CD8-positive, alpha-beta memory T cell (primary cell): ENCODE measurements around the gene ANKS3. TPM values are rescaled to one million over a fixed set of nuclear protein-coding genes. Genes with fewer than 3 reads are reported as not detected.

Source experiments
- CTCF ChIA-PET: fragments of 350-600 bp; sonication (Branson Sonifier 250); formaldehyde crosslinking; loops from one replicate; lab custom pipeline; 2021; ENCODE audit warnings: antibody characterized with exemption; lab: Charles Lee
- POLR2A ChIA-PET: fragments of 350-600 bp; sonication (Branson Sonifier 250); formaldehyde crosslinking; loops from one replicate; lab custom pipeline; 2021; ENCODE audit warnings: antibody characterized with exemption; lab: Charles Lee
- DNase-seq, 5 donors: peaks; one replicate each; pipeline versions ENCODE4 v3.0.0 to v3.0.0-alpha.2; 2020 to 2022; ENCODE audit warnings: mixed read lengths in 1 of 5
- H3K27ac ChIP-seq: one replicate; pipeline ENCODE4 v1.7.0; 2013; ENCODE audit warnings: low read depth, mild to moderate bottlenecking, low read length, moderate library complexity
- H3K27me3 ChIP-seq: 2 replicates; pipeline ENCODE4 v1.7.0; 2013; ENCODE audit warnings: low read length, mild to moderate bottlenecking; ENCODE audit not compliant: insufficient read depth, poor library complexity, severe bottlenecking
- H3K36me3 ChIP-seq: 2 replicates; pipeline ENCODE4 v1.7.0; 2013; ENCODE audit warnings: mild to moderate bottlenecking, low read length, moderate library complexity; ENCODE audit not compliant: insufficient read depth
- H3K4me1 ChIP-seq: 2 replicates; pipeline ENCODE4 v1.7.0; 2013; ENCODE audit warnings: mild to moderate bottlenecking, low read length, moderate library complexity; ENCODE audit not compliant: insufficient read depth
- H3K4me3 ChIP-seq: 2 replicates; pipeline ENCODE4 v1.7.0; 2013; ENCODE audit warnings: mild to moderate bottlenecking, low read length
- H3K9me3 ChIP-seq: 2 replicates; pipeline ENCODE4 v1.7.0; 2013; ENCODE audit warnings: mild to moderate bottlenecking, low read length
- H3K27ac Mint-ChIP-seq, 8 donors: one replicate each; pipeline ENCODE4 v1.8.0; 2020 to 2021; ENCODE audit warnings: mixed read lengths in 8 of 8, mild to moderate bottlenecking in 6 of 8, inconsistent platforms in 3 of 8, moderate library complexity in 3 of 8
- H3K27me3 Mint-ChIP-seq, 2 donors: one replicate each; pipeline ENCODE4 v1.8.0; 2020 to 2021; ENCODE audit warnings: mixed read lengths in 2 of 2, mild to moderate bottlenecking in 1 of 2, moderate library complexity in 1 of 2
- H3K36me3 Mint-ChIP-seq, 3 donors: one replicate each; pipeline ENCODE4 v1.8.0; 2020 to 2021; ENCODE audit warnings: mixed read lengths in 3 of 3, inconsistent platforms in 1 of 3, mild to moderate bottlenecking in 1 of 3
- H3K4me1 Mint-ChIP-seq, 3 donors: one replicate each; pipeline ENCODE4 v1.8.0; 2020 to 2021; ENCODE audit warnings: mixed read lengths in 3 of 3, inconsistent platforms in 1 of 3, mild to moderate bottlenecking in 1 of 3
- H3K4me3 Mint-ChIP-seq, 7 donors: one replicate each; pipeline ENCODE4 v1.8.0; 2020 to 2021; ENCODE audit warnings: mixed read lengths in 7 of 7, mild to moderate bottlenecking in 6 of 7, moderate library complexity in 4 of 7, inconsistent platforms in 2 of 7
- H3K9me3 Mint-ChIP-seq, 5 donors: one replicate each; pipeline ENCODE4 v1.8.0; 2020 to 2022; ENCODE audit warnings: mixed read lengths in 5 of 5, mild to moderate bottlenecking in 3 of 5, moderate library complexity in 2 of 5, inconsistent platforms in 1 of 5
- polyA plus RNA-seq: library from polyadenylated mRNA; unstranded; fragments of 300-500 nt; fragmentation: Illumina TruSeq; gene quantifications from one replicate; pipeline ENCODE4 v1.2.3, GENCODE V29; 2021
- total RNA-seq, 2 experiments: library from RNA; stranded (reverse); gene quantifications; one replicate each; pipeline ENCODE4 v1.2.3, GENCODE V29; 2021

Gene ANKS3
- total and polyA plus RNA-seq, 3 experiments from 2014 or later: 4.3 to 18.5 (median 16.9) TPM

DNA sequence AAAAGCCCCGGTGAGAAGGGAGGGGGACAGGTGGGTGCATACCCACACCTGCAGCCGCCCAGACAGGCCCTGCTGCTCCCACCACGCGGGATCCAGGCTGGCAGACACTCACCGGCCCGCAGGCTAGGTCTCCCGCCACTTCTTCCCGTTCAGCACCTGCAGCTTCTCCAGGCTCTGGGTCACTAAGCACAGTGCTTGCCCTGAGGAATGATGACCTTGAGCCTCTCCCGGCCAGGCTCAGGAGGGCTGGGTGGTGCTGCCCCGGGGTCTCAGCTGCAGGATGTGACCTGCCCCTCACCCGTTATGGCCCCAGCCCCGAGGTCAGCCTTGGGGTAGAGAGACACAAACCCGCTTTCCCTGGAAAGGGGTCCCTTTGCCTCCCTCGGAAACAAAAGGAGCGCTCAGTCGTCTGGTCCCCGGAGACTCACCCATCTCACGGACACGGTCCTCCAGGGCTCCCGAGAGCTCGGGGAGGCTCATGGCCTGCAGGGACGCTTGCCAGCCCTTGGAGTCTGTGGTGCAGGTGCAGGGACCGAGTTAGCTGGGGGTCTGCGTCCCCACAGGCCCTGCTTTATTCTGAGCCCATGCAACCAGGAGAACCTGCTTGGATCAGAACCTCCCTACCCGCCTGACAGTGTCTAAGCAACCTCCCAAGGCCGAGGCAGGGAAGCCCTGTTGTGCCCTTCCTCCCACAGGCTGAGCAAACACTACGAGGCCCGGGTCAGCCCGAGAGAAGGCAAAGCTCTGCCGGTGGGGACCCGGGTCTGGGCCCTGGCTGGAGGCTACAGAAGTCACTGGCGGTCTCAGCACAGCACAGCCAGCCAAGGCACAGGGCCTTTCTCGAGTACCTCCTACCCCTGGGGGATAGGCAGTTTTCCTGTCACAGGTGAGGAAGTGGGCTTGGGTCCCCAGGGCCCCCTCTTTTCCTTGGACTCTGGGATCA, 36.9 kb downstream of the ANKS3 start:
- peaks cover 0 to 62% (median 6%) of the 10 kb centered on the region in 3 donors for H3K36me3 Mint-ChIP-seq
- no peaks in the 10 kb centered on the region for H3K27me3 ChIP-seq
- H3K4me1 Mint-ChIP-seq: peaks cover 12 to 38% (median 13%) of the 10 kb centered on the region in 3 donors
- H3K27ac ChIP-seq: no peak overlapping the region
- peak overlapping the region in 1 of 8 donors; percentile 80 for H3K27ac Mint-ChIP-seq
- peaks cover 28% of the 10 kb centered on the region for H3K36me3 ChIP-seq
- H3K4me3 Mint-ChIP-seq: peak overlapping the region in 3 of 7 donors; percentile 53 to 81 (median 69)
- H3K4me3 ChIP-seq: no peak overlapping the region
- H3K9me3 Mint-ChIP-seq: no peaks in the 10 kb centered on the region
- ChIA-PET CTCF (interaction anchor here (1.0 to 2.2 kb wide), 2 partner anchors 9 to 73 kb away, joined by 3 to 5 read pairs; partner anchors contain the start of gene MGRN1), POLR2A (no interaction called here)
- peak in 1 of 5 donors; percentile 49 for DNase-seq
- peaks cover 29% of the 10 kb centered on the region for H3K4me1 ChIP-seq
- H3K9me3 ChIP-seq: no peaks in the 10 kb centered on the region
- peaks cover 0 to 4% of the 10 kb centered on the region in 2 donors for H3K27me3 Mint-ChIP-seq

- ChIA-PET CTCF (interaction anchor here (1.0 to 2.2 kb wide), 3 partner anchors 10 to 72 kb away, joined by 3 to 5 read pairs (median 4); partner anchors contain the start of gene MGRN1), POLR2A (interaction anchor here (1.5 kb wide), 1 partner anchor 38 kb away, joined by 4 read pairs; the partner anchor contains the start of genes ANKS3 and DNAAF8)
- H3K4me1 ChIP-seq: peaks cover 32% of the 10 kb centered on the region
- Mint-ChIP-seq H3K4me3 (peak overlapping the region in 3 of 7 donors; percentile 53 to 81 (median 69)), H3K27ac (peak overlapping the region in 5 of 8 donors; percentile 4 to 80 (median 23)), H3K27me3 (peaks cover 0 to 4% of the 10 kb centered on the region in 2 donors), H3K4me1 (peaks cover 12 to 39% (median 13%) of the 10 kb centered on the region in 3 donors), H3K9me3 (no peaks in the 10 kb centered on the region), H3K36me3 (peaks cover 0 to 58% (median 6%) of the 10 kb centered on the region in 3 donors)
- H3K27me3 ChIP-seq: no peaks in the 10 kb centered on the region
- peaks cover 25% of the 10 kb centered on the region for H3K36me3 ChIP-seq
- H3K4me3 ChIP-seq: no peak overlapping the region
- H3K9me3 ChIP-seq: no peaks in the 10 kb centered on the region
- H3K27ac ChIP-seq: no peak overlapping the region
- peak in 1 of 5 donors; percentile 40 for DNase-seq
These were observed 37.7 kb downstream of the ANKS3 start for GRCh38 chr16:4696172-4696904.

DNA sequence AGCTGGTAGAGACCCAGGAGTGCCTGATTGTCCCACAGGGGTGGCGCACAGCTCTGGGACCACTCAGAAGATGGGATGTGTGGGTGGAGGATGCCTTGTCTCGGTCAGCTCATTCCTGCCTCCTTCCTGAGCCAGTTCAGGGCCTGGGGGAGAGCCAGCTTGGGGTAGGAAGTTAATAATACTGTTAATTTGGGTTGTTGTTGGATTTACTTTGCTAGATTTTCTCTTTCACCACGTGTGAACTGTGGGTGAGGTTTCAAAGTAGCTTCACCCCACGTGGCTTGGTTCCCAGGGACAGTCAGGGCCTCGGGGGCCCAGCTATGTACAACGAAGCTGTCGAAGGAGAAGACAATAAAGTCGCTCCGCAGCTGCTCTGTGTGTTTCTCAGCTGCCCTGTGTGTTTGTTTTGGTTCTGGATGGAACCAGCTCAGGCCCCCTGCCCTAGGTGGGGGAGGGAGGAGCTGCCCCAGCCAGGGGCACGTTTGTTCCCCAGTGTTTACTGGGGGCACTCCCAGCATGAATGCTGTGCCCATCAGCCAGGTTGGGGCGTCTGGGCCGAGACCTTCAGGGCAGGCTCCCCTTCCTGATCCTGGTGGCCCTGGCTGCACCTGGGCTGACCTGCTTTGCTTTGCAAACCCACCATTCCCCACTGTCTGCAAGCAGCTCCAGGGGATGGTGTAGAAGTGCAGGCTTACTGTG, 38.4 kb downstream of the ANKS3 start:
- peak in 1 of 5 donors; percentile 38 for DNase-seq
- H3K9me3 ChIP-seq: no peaks in the 10 kb centered on the region
- H3K27me3 Mint-ChIP-seq: peaks cover 0 to 4% of the 10 kb centered on the region in 2 donors
- peaks cover 29% of the 10 kb centered on the region for H3K4me1 ChIP-seq
- H3K27me3 ChIP-seq: no peaks in the 10 kb centered on the region
- peaks cover 25% of the 10 kb centered on the region for H3K36me3 ChIP-seq
- no peak overlapping the region for H3K27ac ChIP-seq
- no peaks in the 10 kb centered on the region for H3K9me3 Mint-ChIP-seq
- ChIA-PET POLR2A (interaction anchor here (1.5 kb wide), 1 partner anchor 39 kb away, joined by 4 read pairs; the partner anchor contains the start of genes ANKS3 and DNAAF8), CTCF (interaction anchor here (1.3 to 3.2 kb wide), 4 partner anchors 11 to 71 kb away, joined by 4 to 9 read pairs (median 5); partner anchors contain the start of gene MGRN1)
- peaks cover 12 to 38% (median 13%) of the 10 kb centered on the region in 3 donors for H3K4me1 Mint-ChIP-seq
- peak overlapping the region; percentile 71 to 86 (median 81) for H3K4me3 Mint-ChIP-seq
- H3K36me3 Mint-ChIP-seq: peaks cover 0 to 53% (median 6%) of the 10 kb centered on the region in 3 donors
- no peak overlapping the region for H3K4me3 ChIP-seq
- H3K27ac Mint-ChIP-seq: peak overlapping the region; percentile 4 to 86 (median 66)

- H3K4me3 Mint-ChIP-seq: peak overlapping the region; percentile 75 to 94 (median 81)
- H3K4me3 ChIP-seq: no peak overlapping the region
- peaks cover 0 to 50% (median 6%) of the 10 kb centered on the region in 3 donors for H3K36me3 Mint-ChIP-seq
These were observed 39.2 kb downstream of the ANKS3 start for GRCh38 chr16:4694642-4695451.

GRCh38 chr16:4693956-4694641, 40.0 kb downstream of the ANKS3 start:
- Histone ChIP-seq H3K36me3 (peaks cover 17% of the 10 kb centered on the region), H3K27me3 (no peaks in the 10 kb centered on the region), H3K4me3 (peak overlapping the region; percentile 88), H3K27ac (peak overlapping the region; percentile 76), H3K9me3 (no peaks in the 10 kb centered on the region), H3K4me1 (peaks cover 28% of the 10 kb centered on the region)
- Mint-ChIP-seq H3K9me3 (no peaks in the 10 kb centered on the region), H3K36me3 (peaks cover 0 to 45% (median 0%) of the 10 kb centered on the region in 3 donors), H3K4me3 (peak overlapping the region; percentile 76 to 94 (median 81)), H3K27me3 (peaks cover 0 to 4% of the 10 kb centered on the region in 2 donors), H3K27ac (peak overlapping the region; percentile 56 to 86 (median 80)), H3K4me1 (peaks cover 5 to 28% (median 13%) of the 10 kb centered on the region in 3 donors)
- ChIA-PET CTCF (interaction anchor here (1.1 to 3.2 kb wide), 3 partner anchors 10 to 43 kb away, joined by 3 to 9 read pairs (median 5); no protein-coding TSS in a partner anchor), POLR2A (interaction anchor here (0.6 to 1.4 kb wide), 6 partner anchors 21 to 78 kb away, joined by 3 to 10 read pairs (median 6); partner anchors contain the start of genes DNAAF8 and MGRN1)
- peak in 4 of 5 donors; percentile 38 to 72 (median 51) for DNase-seq

More at GRCh38 chr16:4694642-4695451, 39.2 kb downstream of the ANKS3 start:
- H3K27ac Mint-ChIP-seq: peak overlapping the region; percentile 56 to 86 (median 83)
- ChIA-PET POLR2A (interaction anchor here (0.6 to 1.5 kb wide), 4 partner anchors 39 to 69 kb away, joined by 3 to 10 read pairs (median 4); partner anchors contain the start of genes ANKS3 and DNAAF8), CTCF (interaction anchor here (1.1 to 3.2 kb wide), 5 partner anchors 9 to 71 kb away, joined by 3 to 9 read pairs (median 5); partner anchors contain the start of gene MGRN1)
- H3K9me3 Mint-ChIP-seq: no peaks in the 10 kb centered on the region
- DNase-seq: peak in 1 of 5 donors; percentile 49
- peaks cover 24% of the 10 kb centered on the region for H3K36me3 ChIP-seq
- peak overlapping the region; percentile 76 for H3K27ac ChIP-seq
- H3K9me3 ChIP-seq: no peaks in the 10 kb centered on the region
- H3K4me1 ChIP-seq: peaks cover 28% of the 10 kb centered on the region
- no peaks in the 10 kb centered on the region for H3K27me3 ChIP-seq
- H3K4me1 Mint-ChIP-seq: peaks cover 9 to 31% (median 13%) of the 10 kb centered on the region in 3 donors
- H3K27me3 Mint-ChIP-seq: peaks cover 0 to 4% of the 10 kb centered on the region in 2 donors
